OCI-LY3 (cell line): ENCODE measurements around the gene ACACB.

ENCODE experiments used
- CTCF ChIP-seq: fragments of 200-600, 300-600 bp; sonication (generic); IDR thresholded peaks from 2 replicates; pipeline ENCODE4 v1.5.1; 2014; ENCODE audit warnings: antibody characterized with exemption, low read length, low read depth
- EZH2phosphoT487 ChIP-seq: fragments of 200-600 bp; shearing (Covaris generic); IDR thresholded peaks from 2 replicates; pipeline ENCODE4 v1.6.1; 2018; ENCODE audit warnings: antibody characterized with exemption, mixed run types, low read depth

GRCh38 chr12:109302358-109302757, 186.0 kb downstream of the ACACB start:
- no peak for TF ChIP-seq CTCF
- no peak for TF ChIP-seq EZH2phosphoT487
